ENCODE measurements around the gene TRERF1.
A peak's percentile ranks its signal among the peaks of the same experiment; 100 is the strongest.

Gene TRERF1

DNA sequence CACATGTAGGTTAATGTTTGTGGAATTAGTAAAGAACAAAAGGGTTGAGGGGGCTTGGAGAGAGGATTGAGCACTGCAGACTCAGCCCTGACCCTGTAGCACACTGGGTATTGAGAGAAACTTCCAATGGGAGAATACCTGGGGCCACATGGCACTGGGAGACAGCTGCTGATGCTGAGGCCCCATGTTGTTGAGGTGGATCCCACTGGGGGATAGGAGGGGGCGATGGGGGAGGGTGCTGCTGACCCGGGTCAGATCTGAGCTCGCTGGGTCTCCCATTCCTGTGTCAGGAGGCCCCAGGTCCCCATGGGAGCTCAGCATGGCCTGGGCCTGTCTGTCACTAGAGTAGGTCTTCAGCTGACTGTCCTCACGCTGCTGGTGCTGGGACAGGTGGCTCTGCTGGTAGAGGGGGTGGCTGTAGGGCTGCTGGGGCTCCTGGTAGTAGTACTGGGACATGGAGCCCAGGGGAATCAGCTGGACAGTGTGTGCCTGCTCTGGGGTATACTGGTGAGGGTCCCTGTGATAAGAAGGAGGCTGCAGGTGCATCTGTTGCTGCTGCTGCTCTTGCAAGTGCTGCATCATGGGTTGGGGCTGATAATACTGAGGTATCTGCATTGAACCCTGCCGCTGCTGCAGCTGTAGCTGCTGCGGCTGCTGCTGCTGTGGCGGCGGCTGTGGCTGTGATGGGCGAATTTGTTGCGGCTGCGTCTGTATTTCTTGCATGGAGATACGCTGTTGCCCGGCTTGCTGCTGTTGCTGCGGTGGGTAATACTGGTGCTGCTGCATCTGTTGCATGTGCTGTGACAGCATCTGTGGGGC, 183.5 kb downstream of the TRERF1 start:
- DNase-seq = no peak

DNA sequence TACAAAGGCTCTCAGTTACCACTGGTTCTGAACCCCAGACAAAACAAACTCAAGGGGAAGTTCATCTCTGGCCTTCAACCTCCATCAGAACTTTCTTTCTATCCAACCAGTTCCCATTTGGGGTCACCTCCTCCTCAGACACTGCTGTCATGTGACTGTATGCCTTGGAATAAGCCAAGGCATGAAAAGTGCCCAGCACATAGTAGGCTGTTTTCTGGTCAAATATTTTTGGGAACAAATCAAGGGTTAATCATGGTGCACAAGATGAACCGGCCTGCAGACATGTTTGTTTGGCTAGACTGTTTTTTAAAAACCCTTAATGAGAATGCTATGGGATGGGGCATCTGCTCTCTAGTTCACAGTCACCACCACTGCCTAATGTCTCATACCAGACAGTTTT, 185.2 kb downstream of the TRERF1 start:
- no peak for DNase-seq

DNA sequence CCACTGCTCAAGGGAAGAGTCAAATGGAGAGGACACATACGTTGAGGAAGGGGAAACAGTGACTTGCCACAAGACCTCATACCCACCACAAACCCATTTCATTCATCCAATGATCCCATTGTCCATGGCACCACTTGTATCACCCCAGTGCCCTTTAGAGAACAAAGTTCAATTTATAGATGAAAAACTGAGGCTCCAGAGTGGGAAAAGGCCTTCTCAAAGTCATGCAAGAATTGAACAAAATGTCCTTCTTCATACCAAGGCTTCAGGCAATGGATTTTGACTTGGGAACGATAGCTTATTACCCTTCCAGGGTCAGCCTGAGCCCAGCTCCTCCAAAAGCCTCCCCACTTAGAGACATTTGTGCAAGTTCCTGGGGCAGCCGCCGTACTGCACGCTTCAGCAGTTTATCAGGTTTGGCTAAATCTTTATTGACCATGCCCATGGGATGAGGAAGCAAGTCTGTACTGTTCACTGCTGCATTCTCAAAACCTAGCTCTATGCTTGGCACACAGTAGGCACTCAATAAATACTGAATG, 186.8 kb downstream of the TRERF1 start:
- no peak for DNase-seq

DNA sequence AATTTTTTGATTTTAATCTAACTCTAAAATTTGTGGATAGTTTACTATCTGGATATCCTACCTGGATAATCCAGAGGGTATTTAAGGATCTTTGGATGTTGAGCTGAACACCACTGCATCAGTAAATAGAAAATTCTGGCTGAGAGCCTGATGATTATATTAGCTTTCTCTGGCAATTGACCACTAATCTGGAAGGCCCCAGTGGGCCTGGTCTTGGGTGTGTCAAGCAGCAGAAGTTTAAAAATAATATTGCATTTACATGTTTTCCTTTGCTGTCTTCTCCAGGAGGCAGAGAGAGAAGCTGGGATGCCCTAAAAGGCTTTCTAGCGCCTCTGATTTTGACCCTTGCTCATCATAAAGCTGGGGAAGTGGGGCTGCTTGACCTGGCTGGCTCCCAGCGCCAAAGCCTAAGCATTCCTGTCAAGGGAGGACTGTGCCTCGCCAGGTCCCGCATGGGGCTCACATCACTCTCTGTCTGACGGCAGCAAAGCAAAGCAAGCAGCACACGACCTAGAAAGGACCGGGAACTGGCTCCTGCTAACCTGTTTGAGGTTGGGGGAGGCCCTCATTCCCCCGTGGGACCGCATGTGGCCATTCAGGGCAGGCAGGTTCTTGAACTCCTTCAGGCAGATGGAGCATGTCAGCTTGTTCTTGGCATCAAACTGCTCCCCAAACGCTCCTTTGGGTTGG, 187.4 kb downstream of the TRERF1 start:
- no peak for DNase-seq

DNA sequence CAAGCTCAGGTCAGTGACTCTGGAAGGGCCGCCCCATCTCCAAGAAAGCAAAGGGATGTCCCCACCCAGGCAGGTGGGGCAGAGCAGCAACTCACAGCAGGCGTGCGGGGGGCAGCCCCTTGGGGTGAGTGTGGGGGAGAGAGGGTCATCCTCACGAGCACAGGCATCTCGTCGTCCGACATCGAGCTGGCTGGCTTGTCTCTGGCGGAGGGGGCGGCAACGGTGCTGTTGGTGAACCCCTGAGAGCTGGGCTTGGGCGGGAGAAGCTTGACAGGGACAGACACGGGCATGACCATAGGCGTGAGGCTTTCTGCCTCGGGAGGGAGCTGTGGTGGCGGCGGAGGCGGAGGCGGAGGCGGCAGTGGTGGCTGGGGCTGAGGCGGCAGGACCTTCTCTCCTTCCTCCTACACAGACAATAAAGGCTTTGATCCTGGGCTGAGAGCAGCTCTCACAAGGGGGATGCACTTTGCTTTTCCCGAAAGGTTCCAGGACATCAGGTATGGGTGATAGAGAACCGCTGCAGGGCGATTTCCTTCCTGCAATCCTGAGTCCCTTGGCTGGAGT, 188.5 kb downstream of the TRERF1 start:
- DNase-seq = no peak

DNA sequence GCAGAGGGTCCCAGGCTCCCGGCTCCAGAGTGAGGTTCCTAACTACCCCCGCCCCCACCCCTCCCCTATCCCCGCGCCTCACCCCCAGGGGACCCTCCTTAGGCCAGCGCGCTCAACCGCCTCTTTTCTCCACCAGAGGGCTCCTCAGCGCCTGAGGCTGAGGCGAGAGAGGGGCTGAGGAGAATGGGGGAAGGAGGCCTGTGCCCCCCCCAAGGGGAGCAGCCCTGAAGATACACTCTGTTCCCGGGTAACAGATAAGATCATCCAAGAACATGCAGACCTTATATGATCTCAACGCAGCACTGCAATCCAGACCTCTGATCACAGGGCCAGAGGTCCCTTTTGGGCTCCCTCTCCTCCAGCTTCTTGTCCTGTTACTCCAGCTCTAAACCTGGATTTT, 190.8 kb downstream of the TRERF1 start:
- DNase-seq = peak; percentile 24

DNA sequence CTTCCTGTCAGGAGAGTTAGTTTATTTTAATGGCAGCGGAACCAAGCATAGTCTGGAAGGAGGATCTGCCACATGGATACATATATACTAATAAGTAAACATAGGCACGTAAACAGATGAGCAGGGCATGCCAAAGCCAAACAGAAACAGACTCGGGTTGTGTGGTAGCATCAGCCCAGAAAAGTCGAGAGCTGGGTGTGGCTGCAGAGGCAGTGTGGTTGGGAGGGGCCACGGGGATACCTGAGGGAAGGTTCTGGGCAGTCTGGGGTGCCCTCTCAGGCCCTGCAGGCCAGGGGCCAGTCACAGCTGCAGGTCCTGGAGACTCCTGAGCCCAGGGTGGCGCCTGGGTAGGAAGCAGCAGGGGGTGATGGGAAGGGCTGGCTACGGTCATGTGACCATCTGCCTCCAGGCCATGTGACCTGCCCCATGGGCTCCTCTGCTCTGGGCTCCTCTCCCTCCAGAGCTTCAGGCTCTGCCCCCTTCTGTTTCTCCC, 191.3 kb downstream of the TRERF1 start:
- DNase-seq = peak; percentile 13

DNA sequence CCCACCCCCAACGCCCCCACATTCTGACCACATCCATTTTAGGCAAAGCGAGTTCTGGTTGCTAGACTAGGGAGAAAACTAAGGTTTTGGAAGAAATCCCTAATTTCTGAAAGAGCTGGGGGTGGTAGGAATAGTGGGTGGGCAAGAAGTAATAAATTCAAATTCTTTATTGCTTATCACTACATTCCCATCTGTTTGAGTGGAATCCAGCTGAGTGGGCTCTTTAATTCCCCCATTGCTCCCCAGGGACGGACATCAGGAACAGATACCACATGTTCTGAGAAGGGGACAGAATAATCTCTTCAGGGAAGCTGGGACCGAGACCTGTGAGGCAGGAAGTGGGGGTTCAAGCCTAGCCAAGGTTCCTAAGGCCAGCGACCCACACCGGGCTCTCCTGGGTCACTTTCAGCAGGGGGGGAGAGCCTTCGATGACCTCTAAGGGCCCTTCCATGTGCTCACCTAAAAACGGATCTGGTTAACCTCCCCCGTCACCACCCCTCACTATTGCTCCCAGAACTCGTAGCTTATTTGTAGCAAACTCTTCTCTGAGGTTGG, 191.8 kb downstream of the TRERF1 start:
- DNase-seq = no peak

DNA sequence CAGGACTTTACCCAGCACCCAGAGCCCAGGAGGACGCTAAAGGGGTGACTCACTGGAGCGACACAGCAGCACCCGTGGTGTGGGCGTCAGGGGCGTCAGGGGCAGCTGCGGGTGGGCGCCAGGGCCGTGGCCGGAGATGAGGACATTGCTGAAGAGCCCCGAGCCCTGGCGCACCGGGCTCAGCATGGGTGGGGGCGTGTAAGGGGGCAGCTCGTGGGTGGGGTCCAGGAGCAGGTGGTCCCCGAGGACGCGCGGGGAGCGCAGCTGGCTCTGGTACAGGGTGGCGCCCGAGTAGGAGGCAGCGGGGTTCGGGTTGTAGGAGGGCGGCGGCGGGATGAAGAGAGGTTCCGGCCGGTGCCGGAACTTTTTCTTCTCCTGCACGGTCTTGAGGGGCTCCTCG, 192.4 kb downstream of the TRERF1 start:
- DNase-seq = no peak

DNA sequence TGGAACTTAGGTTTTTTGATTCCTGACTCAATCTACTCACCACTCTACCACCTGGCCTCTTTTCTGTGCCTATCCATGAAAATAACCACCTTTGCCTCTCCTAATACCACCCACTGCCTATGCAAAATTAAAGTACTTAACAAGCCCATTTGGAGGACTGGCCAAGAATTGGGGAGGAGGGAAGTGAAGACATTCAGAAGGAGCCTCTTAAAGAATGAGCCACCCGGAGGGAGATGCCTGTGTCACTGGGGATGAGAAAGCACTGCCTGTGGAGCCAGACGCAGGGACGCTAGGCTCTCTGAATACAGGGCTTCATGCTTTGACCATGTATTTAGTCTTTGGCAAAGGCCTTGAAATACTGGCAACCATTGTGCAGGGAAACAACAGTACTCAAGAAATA, 194.1 kb downstream of the TRERF1 start:
- DNase-seq = no peak

DNA sequence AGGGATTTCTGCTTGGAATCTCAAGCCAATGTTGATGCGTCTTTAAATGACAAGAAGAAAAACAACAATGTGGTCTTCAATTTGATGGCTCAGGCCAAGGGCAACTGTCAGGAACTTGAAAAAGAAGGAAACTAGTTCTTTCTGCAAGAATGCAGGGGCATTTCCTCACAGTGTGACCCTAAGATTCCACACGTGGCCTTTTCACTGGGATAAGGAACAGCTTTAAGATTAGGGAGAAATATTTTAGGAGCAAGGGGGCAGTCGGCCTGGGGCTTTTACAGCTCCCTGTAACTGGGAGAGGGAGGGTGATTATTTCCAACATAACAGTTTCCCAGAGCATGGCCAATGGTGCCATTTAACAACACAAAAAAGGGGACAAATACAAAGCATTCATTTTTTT, 194.7 kb downstream of the TRERF1 start:
- no peak for DNase-seq

DNA sequence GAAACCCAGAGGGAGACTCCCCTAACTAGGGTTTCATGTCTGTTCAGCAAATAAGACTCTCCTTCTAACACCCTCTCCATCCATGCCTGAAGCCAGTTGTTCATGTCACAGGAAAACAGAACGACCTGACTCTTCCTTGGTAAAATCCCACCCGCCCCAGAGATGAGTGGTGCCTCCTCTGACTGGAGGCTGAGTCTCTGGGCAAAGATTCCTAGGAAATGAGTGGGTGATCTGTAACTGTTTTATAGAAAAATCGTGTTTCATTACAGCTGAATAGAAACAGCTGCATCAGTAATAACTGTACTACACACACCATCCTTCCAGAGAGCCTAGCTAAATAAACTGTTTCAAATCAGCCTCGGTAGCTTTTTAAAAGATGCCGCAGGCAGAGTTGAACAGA, 196.7 kb downstream of the TRERF1 start:
- no peak for DNase-seq

DNA sequence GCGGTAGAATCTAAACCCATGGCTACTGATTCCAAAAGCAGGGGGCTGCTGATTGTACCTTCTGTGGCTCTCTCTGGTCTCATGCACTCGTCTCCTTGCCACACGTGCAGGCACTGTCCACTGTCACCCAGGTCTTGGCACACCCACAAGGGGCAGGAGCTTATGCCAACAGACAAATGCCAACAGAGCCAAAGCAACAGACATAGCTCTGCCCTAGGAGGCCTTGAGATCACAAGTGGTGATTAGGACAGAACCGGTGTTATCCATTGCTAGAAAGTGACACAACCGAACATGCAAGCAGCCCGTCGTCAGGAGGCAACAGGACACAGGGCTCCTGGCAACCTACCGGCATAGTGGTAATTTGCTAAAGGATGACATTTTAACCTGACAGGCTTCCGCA, 197.2 kb downstream of the TRERF1 start:
- DNase-seq = no peak

DNA sequence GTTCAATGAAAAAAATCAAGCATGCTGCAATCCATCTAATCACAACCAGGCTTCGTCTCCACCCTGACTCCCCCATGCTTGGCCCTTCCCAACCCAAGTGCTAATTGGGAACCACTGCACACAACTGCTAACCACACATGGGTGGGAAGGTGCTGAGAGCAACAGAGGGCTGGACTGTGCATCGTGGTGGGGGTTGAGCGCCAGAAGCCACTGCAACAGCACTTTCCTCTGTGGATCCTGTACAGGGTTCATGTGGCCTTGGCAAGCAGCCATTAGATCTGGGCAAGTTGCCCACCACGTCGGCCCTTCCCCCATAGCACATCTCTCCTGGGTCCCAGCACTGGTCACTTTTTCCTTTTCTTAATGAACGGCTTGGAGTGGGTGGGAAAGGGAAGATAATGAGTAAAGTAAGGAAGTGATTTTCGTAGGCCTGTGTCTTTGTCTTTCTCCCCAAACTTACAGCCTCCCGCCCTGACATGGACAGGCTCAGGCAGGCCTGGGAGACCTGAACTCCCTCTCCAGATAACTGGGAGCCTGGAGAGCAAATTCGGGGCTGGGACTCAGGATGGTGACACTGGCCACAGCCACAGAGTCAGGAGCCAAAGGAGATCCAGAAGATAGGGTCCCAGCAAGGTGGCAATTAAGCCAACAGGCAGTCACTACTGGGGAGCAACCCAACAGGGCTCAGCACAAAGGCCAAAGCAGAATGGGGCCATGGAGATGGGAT, 199.7 kb downstream of the TRERF1 start:
- DNase-seq = no peak

DNA sequence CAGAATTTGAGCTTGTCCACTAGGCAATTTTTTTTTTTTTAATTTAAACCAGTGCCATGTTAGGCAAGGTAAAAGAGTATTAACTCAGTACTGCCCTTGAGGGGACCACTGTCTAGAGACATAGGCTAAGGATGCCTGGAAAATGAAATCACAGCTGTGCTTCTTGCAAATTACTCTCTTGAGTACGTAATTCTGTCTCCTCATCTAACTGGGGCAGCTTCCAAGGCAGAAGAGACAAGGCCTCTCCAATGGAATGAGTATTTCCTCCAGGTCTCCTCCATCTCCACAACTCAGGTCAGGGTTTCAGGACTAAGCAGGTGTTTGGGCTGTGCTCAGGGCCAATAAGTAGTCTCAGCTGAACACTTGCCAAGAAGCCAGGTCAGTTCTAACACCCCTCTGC, 200.2 kb downstream of the TRERF1 start:
- DNase-seq = no peak

DNA sequence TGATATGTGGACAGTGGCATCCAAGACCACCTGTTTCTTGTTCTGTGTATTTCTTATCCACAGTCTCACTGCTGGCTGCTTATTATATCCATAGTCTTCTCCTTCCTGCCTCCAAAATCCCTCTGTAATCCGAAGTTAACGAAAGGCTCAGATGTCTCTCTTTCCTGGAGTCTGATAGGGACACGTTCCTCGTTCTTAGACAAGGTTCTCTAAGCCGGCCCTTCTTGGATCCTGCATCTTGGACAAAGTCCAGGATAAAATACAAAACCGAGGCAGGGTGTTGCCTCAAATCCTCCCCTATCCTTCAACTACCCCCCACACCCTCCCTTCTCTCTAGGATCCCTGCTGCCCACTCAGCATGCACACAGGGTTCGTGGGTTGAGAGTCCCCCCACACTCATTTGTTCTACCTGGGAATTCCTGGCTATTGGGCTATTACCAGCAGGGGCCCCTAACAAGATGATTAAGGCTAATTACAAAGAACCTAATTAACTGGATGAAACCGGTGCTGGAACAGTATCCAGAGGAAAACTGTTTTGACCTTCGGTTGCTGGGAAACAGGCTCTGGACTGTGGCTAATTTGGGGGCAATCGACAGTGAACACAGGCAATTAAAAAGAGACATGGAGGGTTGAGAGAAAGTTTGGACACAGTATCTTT, 201.3 kb downstream of the TRERF1 start:
- no peak for DNase-seq

DNA sequence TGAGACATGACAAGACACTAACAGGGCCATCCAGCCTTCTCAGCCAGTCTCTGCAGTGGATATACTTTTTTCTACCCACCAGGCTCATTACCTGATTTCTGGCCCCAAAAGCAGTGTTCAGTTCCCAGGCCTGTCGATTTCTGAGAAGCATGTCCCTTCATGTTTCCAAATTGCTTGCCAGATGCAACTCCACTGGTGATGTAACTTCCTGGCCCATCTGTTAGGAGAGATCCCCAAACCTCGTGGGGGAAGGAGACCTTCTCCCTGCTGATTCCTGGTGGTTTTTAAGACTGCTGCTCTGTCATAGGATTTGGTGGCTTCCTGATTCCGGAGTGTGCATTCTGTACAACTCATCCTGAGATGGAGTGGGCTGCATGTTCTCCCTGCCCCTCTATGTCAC, 202.4 kb downstream of the TRERF1 start:
- no peak for DNase-seq

DNA sequence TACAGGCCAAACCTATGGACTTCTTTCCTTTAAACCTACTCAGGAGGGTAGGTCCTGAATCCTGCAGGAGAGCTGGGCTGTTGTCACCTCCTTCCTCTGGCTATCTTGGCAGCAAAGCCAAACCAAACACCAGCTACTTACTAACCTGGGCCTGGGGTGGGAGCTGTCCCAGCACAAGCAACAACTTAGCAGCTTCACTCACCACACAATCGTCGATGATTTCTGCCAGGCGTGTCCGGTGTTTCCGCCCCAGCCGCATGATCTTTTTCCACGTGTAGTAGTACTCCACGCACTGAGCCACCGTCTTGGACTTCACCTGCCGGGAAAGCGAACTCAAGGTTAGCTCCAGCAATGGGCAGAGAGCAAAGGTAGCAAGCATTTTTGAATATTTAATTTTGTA, 208.7 kb downstream of the TRERF1 start:
- no peak for DNase-seq

DNA sequence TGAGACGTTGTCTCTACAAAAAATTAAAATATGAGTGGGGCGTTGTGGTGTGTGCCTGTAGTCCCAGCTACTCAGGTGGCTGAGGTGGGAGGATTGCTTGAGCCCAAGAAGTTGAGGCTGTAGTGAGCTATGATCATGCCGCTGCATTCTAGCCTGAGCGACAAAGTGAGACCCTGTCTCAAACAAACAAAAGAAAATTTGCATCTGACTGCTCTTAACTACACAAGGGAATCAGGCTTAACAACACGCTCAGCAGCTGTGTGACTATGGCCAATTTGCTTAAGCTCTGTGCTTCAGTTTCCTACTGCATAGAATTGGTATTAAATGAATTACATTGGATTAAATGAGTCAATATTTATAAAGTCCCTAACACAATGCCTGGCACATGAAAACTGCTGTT, 209.8 kb downstream of the TRERF1 start:
- DNase-seq = no peak

DNA sequence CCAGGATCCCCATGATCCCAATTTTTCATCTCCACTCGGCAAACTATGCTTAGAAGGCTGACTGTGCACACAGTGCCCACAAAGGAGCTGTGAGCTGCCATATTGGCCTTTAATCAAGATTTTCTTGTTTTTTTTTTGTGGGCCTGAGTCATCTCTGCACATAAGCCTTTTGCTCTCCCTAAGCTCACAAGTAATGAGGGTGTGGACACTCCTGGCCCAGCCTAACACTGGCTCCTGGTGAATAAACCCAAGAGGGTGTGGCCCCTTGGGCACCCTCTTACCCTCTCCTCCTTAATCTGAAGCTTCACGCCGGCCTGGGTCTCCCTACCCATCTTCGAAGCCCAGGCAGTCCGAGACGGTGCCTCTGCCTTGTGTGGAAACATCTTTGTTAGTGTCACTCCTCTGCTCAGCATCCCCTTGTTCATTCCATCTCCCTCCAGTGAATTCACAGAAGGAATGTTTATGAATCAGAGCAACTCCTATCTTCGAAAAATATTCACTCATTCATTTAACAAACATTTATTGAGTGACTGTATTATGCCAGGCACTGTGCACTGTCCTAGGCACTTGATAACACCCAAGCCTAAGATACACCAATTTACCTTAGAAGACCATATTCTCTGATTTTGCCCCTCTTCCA, 211.9 kb downstream of the TRERF1 start:
- peak; percentile 40 for DNase-seq

DNA sequence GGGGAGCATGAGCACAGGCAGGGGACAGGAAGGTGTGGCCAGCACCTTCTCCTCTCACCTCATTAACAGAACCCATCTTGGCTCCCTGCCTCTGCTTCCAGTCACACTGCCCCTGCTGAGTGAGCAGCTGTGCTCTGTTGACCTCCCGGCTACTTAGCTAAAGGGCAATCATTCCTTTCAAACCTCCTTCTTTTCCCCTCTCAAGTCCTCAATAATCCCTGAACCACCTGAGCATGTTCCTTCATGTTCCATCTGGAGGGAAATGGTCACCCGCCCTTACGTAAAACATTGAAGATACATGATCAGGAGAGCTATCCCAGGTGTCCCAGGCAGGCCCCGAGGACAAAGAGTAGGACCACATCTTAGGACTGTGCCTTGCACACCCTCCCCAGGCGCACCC, 212.4 kb downstream of the TRERF1 start:
- DNase-seq = no peak

DNA sequence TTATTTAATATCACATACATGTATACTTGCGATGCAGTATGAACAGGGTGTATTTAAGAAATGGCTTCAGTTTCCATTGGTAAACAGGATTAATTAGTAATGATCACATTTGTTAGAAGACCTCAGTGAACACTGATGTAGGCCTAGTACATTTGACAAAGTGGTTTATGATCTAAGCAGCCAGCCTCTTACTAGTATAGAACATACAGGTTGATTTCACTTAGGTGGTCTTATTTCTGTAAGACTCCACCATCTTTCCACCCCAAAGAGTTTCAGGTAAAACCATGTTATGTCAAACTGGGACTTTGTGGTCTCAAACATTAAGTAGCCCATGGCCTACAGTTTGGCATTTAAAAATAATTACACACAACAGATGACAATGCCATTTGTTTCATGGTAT, 213.9 kb downstream of the TRERF1 start:
- DNase-seq = no peak

Data from EL (cell line).